ENCODE results near the gene NPHS1.

- no peak for TF ChIP-seq EP300 (IDR thresholded peaks at IDR 0.05)
- TF ChIP-seq, protein P1, sequence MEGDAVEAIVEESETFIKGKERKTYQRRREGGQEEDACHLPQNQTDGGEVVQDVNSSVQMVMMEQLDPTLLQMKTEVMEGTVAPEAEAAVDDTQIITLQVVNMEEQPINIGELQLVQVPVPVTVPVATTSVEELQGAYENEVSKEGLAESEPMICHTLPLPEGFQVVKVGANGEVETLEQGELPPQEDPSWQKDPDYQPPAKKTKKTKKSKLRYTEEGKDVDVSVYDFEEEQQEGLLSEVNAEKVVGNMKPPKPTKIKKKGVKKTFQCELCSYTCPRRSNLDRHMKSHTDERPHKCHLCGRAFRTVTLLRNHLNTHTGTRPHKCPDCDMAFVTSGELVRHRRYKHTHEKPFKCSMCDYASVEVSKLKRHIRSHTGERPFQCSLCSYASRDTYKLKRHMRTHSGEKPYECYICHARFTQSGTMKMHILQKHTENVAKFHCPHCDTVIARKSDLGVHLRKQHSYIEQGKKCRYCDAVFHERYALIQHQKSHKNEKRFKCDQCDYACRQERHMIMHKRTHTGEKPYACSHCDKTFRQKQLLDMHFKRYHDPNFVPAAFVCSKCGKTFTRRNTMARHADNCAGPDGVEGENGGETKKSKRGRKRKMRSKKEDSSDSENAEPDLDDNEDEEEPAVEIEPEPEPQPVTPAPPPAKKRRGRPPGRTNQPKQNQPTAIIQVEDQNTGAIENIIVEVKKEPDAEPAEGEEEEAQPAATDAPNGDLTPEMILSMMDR (IDR thresholded peaks at IDR 0.05), result no peak
- no peak for TF ChIP-seq POLR2A (IDR thresholded peaks at IDR 0.05)
- no peak for TF ChIP-seq POLR2AphosphoS5 (IDR thresholded peaks at IDR 0.05)
Observed at GRCh38 chr19:35816262-35816661, 36.0 kb downstream of the NPHS1 start.

All from stomach (tissue), 4 donors.